ENCODE results near the gene SYTL2.

DNA sequence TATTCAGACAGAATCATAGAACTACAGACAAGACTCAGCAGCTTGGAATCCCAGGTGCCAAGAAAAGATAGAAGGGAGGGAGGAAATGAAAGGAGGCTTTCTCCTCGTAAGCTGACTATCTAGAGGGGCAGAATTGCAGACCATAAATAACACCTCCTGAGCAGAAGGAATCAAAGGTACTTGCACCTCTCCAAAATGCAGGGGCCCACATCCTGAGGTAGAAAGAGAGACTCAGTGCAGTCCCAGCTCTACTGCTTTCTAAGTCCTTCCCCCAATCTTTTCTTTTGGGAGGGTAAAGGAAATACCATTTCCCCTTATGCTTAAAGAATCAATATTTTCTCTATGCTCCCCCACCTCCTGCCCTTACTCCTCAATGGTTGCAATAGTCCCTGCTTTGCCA lies 55.2 kb downstream of the SYTL2 start:
- TF ChIP-seq POLR2AphosphoS5 (IDR thresholded peaks at IDR 0.05; ENCODE audit: borderline replicate concordance, low read depth, low read length) (no peak), EZH2 (IDR thresholded peaks at IDR 0.05) (no peak)
